GM12874 (cell line): ENCODE data around the gene DDX60.

Experiments
- TF ChIP-seq, protein P1 (sequence below): IDR thresholded peaks from 2 replicates; pipeline ENCODE4 v1.5.1; 2011; ENCODE audit warnings: low read depth, mild to moderate bottlenecking, control low read depth, low read length, moderate library complexity; ENCODE audit not compliant: insufficient read depth

DDX60 gene

DNA sequence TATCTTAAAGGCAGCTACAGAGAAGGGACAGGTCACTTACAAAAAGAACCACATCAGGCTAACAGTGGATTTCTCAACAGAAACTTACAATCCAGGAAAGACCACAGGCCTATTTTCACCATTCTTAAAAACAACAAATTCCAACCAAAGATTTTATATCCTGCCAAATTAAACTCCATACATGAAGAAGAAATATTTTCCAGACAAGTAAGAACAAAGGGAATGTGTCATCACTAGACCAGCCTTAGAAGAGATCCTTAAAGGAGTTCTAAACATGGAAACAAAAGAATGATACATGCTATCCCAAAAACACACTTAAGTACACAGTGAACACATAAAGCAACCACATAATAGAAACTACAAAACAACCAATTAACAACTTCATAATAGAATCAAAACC is 120.6 kb downstream of the DDX60 start:
- TF ChIP-seq, protein P1, sequence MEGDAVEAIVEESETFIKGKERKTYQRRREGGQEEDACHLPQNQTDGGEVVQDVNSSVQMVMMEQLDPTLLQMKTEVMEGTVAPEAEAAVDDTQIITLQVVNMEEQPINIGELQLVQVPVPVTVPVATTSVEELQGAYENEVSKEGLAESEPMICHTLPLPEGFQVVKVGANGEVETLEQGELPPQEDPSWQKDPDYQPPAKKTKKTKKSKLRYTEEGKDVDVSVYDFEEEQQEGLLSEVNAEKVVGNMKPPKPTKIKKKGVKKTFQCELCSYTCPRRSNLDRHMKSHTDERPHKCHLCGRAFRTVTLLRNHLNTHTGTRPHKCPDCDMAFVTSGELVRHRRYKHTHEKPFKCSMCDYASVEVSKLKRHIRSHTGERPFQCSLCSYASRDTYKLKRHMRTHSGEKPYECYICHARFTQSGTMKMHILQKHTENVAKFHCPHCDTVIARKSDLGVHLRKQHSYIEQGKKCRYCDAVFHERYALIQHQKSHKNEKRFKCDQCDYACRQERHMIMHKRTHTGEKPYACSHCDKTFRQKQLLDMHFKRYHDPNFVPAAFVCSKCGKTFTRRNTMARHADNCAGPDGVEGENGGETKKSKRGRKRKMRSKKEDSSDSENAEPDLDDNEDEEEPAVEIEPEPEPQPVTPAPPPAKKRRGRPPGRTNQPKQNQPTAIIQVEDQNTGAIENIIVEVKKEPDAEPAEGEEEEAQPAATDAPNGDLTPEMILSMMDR: no peak

DNA sequence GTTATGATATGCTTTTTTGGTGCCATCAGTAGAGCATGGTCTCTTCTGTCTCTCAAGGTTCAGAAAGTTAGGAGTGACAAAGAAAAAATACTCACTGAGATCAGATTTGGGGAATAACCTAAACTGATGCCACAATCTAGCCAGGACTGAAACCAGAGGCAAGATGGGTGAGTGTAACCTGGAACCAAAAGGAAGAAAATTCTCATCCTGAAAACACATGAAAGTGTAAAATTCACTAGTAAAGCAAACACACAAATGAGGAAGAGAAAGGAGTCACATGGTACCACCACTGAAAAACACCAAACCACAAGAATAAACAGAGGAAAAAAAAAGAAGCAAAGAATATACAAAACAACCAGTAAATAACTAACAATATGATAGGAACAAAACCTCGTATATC is 129.8 kb downstream of the DDX60 start:
- TF ChIP-seq, protein P1: no peak

DNA sequence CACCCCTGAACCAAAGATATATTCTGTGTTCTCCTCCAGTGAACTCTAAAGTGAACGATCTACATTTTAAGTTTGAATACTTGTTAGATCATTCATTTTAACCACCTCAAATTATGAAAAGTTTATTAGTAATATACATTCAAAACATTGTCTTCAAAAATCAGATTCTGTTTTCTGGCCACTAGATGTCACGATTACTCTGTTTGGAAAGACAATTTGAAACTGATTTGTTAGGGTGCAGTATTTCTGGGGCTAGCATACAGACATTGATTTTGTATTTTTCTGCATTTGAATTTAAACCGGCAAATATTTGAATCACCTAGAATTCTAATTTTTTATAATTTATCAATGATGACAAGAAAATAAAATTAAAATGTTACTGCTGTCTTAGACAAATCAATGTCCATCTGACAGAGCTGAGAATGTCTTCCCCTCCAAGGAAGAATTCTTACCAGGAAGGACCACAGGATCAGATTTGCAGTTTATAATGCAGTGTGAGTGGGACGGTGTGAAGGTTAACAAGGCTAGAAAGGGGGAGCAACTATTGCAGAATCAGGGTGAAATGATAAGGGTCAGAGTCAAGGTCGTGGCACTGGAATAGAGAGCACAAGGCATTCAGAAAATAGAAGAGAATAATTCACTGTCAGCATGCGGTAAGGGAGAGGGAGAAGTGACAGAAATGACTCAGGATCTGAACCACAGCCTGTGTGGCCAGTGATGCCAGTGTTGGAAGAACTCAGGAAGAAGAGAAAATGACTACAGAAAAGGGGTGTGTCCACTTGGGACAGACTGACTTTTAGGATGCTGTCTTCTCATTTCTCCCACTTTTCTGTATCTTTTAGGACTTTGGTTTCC is 134.6 kb downstream of the DDX60 start:
- TF ChIP-seq, protein P1: peak; percentile 36; the same call in 1 of the 2 replicates

DNA sequence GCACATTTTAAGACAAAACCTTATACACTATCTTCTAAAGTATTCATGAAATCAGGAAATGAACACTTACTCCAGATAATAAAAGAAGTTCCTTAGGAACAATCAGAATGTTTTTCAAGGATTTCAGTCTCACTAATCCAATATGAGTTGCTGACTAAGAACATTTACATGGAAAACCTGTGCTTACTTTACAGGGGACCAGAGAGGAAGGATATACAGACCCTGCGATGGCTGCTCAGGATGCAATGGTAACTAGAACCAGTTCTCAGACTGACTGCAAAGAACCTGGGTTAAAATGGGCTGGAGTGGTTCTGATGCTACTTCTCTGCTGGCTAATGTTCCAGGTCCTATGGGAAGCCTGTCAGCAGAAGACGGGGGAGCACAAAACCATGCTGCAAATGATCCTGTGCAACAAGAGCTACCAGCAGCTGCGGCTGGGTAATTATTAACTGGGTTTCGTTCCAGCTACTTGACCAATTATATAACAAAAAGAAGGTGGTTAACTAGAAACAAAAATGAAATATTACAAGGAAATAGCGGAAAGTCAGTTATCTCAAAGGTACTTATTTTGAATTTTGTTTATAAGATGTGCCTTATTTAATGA is 140.9 kb downstream of the DDX60 start:
- TF ChIP-seq, protein P1: no peak

DNA sequence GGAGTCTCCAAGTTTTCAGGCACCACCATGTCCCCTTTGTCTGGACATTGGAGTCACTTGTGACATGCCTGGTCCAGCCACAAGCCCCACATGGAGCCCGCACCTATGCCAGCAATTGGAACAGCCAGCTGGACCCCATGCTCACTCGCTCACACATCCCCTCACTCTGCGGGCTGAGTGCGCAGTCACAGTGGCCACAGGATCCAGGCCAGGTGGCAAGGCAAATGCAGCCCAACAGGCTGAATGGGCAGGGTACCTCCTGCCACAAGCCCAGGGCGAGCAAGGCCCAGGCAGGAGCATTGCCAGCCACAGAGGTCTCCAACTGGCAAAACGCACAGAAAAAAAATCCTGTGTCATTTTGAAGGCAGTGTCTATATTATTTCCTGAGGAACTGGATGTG is 144.2 kb downstream of the DDX60 start:
- TF ChIP-seq, protein P1: no peak

DNA sequence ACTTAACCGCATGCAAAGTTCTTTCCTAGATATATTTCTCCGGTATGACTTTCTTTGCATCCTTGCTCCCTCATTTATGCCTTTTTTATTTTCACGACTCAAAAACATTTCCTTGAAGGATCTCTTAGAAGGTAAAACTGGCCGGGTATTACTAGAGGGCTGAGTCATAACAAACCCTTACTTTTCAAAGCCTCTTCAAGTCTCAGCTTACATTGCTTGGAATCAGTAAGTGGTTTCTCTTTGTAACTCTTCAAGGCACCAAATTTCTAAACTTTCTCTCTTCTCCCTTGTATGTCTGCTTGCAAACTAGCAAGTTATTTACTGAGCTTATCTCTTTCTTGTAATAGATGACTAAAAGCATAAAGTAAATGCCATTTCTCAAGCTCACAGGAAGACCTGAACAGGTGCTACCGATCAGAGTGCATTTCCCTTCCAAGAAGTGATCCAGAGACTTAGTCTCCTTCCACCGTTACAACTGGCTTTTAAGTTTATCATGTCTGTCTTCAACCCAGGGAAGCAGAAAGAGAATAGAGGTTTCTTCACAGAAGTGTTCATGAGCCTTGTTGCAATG is 150.8 kb downstream of the DDX60 start:
- TF ChIP-seq, protein P1: no peak
